Transverse colon (tissue), 4 donors: Measurements from ENCODE around the gene TMEM97. TPM values are rescaled to one million over a fixed set of nuclear protein-coding genes. Genes with fewer than 3 reads are reported as not detected.

Experiments used
- DNase-seq: peaks from one replicate; pipeline ENCODE4 v3.0.0-alpha.2; 2019
- H3K27ac ChIP-seq, 4 donors: fragments of 200-600 bp; sonication (generic); 2 replicates each; pipeline ENCODE4 v1.5.1; 2016 to 2018; ENCODE audit warnings: inconsistent platforms in 4 of 4
- H3K27me3 ChIP-seq: fragments of 200-600 bp; sonication (generic); 2 replicates; pipeline ENCODE4 v1.5.1; 2017; ENCODE audit warnings: inconsistent platforms
- H3K36me3 ChIP-seq, 4 donors: fragments of 200-600 bp; sonication (generic); 2 replicates each; pipeline ENCODE4 v1.5.1; 2017 to 2019; ENCODE audit warnings: inconsistent platforms in 4 of 4
- H3K4me1 ChIP-seq, 4 donors: fragments of 200-600 bp; sonication (generic); 2 replicates each; pipeline ENCODE4 v1.5.1; 2017 to 2020; ENCODE audit warnings: inconsistent platforms in 4 of 4
- H3K4me3 ChIP-seq, 4 donors: fragments of 200-600 bp; sonication (generic); 1 replicate in 1 of 4; 2 replicates in 3 of 4; pipeline versions ENCODE4 v1.5.1 to v1.6.1; 2017 to 2019; ENCODE audit warnings: inconsistent platforms in 4 of 4
- H3K9me3 ChIP-seq, 2 donors: fragments of 200-600 bp; sonication (generic); 2 replicates each; pipeline ENCODE4 v1.5.1; 2017 to 2019; ENCODE audit warnings: inconsistent platforms in 2 of 2
- EP300 ChIP-seq: sonication (generic); formaldehyde crosslinking; IDR thresholded peaks from one replicate; pipeline ENCODE4 v1.6.1; 2017; ENCODE audit warnings: antibody characterized with exemption, low read depth
- POLR2A ChIP-seq: fragments of 450-650 bp; IDR thresholded peaks from one replicate; pipeline ENCODE4 v1.6.1; 2016; ENCODE audit warnings: antibody characterized with exemption, mild to moderate bottlenecking, moderate library complexity
- POLR2AphosphoS5 ChIP-seq, 3 donors: sonication (generic); formaldehyde crosslinking; IDR thresholded peaks; one replicate each; pipeline ENCODE4 v1.6.1; 2016; ENCODE audit warnings: antibody characterized with exemption in 3 of 3
- WGBS, 2 donors: methylation state at CpG; one replicate each; pipeline ENCODE4 v1.1.5; 2018; ENCODE audit warnings: low coverage in 1 of 2; 5-methylcytosine and 5-hydroxymethylcytosine counted together
- in situ Hi-C, 4 donors: fragments of 200-750 bp; cut with MboI; loops; one replicate each; pipeline versions ENCODE4 v1.15.0 to v1.15.1; 2017; ENCODE audit warnings: low sequenced_read_pairs in 3 of 4, low pct_ligation_motif_present in 1 of 4, low pct_unique_long_range_greater_than_20kb in 1 of 4
- intact Hi-C: fragments of 100-400 bp; cut with DNase I; formaldehyde crosslinking; loops from one replicate; pipeline ENCODE4 v1.15.1; 2023; ENCODE audit warnings: low total_unique reads
- total RNA-seq, 4 donors: library from RNA; depleted of rRNA; stranded (reverse); fragments of >200 nt; gene quantifications; one replicate each; pipeline ENCODE4 v1.1.0, GENCODE V29; 2016
- TF ChIP-seq, protein P1 (sequence below), 5 experiments: fragments of 200-600 bp in 3 of 5; fragments of 450-650 bp in 2 of 5; sonication (generic) in 3 of 5; IDR thresholded peaks; 1 replicate in 2 of 5; 2 replicates in 3 of 5; pipeline ENCODE4 v1.5.1; 2016 to 2017; ENCODE audit warnings: antibody characterized with exemption in 5 of 5, inconsistent platforms in 3 of 5, mild to moderate bottlenecking in 2 of 5, moderate library complexity in 1 of 5

Gene TMEM97
- total RNA-seq, 4 donors from 2014 or later, result 4.5 to 57.7 (median 8.9) TPM; not detected in 1

DNA sequence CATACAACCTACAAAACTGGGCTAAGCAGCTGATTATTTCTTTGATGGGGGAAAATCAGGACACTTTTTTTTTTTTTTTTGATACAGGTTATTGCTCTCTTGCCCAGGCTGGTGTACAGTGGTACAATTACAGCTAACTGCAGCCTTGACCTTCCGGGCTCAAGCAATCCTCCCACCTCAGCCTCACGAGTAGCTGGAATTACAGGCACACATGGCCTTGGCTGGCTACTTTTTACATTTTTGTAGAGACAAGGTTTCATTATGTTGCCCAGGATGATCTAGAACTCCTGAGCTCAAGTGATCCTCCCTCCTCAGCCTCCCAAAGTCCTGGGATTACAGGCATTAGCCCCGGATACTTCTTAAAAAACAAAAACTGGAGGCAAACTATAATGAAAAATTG lies 20.6 kb upstream of the TMEM97 start:
- Histone ChIP-seq H3K27me3 (peaks cover 3% of the 10 kb centered on the region), H3K27ac (no peak overlapping the region), H3K36me3 (no peaks in the 10 kb centered on the region), H3K4me3 (no peak overlapping the region), H3K4me1 (no peaks in the 10 kb centered on the region), H3K9me3 (no peaks in the 10 kb centered on the region)
- intact Hi-C loops (no loop called here), in situ Hi-C loops (no loop called here)
- TF ChIP-seq POLR2A, result no peak
- no peak for TF ChIP-seq EP300
- TF ChIP-seq, protein P1, sequence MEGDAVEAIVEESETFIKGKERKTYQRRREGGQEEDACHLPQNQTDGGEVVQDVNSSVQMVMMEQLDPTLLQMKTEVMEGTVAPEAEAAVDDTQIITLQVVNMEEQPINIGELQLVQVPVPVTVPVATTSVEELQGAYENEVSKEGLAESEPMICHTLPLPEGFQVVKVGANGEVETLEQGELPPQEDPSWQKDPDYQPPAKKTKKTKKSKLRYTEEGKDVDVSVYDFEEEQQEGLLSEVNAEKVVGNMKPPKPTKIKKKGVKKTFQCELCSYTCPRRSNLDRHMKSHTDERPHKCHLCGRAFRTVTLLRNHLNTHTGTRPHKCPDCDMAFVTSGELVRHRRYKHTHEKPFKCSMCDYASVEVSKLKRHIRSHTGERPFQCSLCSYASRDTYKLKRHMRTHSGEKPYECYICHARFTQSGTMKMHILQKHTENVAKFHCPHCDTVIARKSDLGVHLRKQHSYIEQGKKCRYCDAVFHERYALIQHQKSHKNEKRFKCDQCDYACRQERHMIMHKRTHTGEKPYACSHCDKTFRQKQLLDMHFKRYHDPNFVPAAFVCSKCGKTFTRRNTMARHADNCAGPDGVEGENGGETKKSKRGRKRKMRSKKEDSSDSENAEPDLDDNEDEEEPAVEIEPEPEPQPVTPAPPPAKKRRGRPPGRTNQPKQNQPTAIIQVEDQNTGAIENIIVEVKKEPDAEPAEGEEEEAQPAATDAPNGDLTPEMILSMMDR (IDR thresholded peaks at IDR 0.05), result no peak
- TF ChIP-seq POLR2AphosphoS5 (IDR thresholded peaks at IDR 0.05), result no peak
- WGBS, 2 donors, result 81 to 82% methylated on average over 3 of the region's 3 CpGs
- no peak for DNase-seq

DNA sequence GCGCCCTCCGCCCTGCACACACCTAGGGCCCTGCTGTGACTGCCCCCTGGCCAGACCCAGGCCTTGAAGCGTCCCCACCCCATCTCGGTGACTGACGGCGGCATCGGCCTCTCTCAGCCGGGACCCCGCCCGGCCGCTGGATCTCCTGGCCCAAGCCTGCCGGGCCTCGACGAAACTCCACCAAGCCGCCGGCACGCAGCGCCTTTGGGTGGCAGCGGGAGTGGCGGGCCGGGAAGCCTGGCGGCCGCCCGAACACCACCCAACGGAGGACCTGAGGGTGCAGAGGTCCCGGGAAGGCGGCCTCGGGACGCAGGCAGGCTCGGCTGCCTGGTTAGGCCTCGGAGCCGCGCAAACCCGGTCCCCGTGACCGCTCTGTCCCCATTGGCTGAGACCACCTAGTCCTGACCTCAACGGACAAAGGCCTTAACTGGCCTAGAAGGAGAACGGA lies 12.0 kb upstream of the TMEM97 start:
- H3K9me3 ChIP-seq, result no peaks in the 10 kb centered on the region
- in situ Hi-C loops (no loop called here), intact Hi-C loops (no loop called here)
- peaks cover 33% of the 10 kb centered on the region for H3K27me3 ChIP-seq
- no peak overlapping the region for H3K27ac ChIP-seq
- H3K36me3 ChIP-seq, result no peaks in the 10 kb centered on the region
- DNase-seq, result no peak
- H3K4me1 ChIP-seq, result no peaks in the 10 kb centered on the region
- WGBS, 2 donors, result 68% methylated on average over 20 of the region's 38 CpGs; no CpG with 5 or more reads in 1 of the 2 donors
- TF ChIP-seq EP300, result no peak
- TF ChIP-seq POLR2AphosphoS5 (IDR thresholded peaks at IDR 0.05), result no peak
- TF ChIP-seq POLR2A, result no peak
- TF ChIP-seq, protein P1 (IDR thresholded peaks at IDR 0.05), result no peak
- H3K4me3 ChIP-seq, result no peak overlapping the region

DNA sequence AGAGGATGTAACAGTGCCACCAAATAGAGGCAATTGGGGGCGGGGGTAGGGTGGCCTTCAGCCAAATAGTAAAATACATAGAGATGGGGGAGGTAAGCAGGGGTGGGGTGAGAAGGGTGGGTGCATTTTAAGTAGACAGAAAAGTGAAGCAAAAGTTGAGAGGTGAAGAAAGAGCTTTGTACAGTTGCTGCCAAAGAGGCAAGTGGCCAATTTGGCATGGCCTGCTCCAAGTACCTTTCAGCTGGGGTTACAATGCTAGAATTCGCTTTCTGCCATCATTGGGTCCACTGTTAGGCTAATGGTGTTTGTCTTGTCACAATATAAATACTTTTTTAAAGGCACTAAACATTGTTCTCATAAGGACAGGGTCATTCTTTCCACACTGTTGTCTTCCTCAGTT lies 5.2 kb upstream of the TMEM97 start:
- no peaks in the 10 kb centered on the region for H3K36me3 ChIP-seq
- no peak overlapping the region for H3K27ac ChIP-seq
- intact Hi-C loops (no loop called here), in situ Hi-C loops (no loop called here)
- no peaks in the 10 kb centered on the region for H3K27me3 ChIP-seq
- 60 to 88% methylated on average over 2 of the region's 2 CpGs for WGBS, 2 donors
- DNase-seq, result no peak
- H3K9me3 ChIP-seq, result no peaks in the 10 kb centered on the region
- TF ChIP-seq EP300 (no peak), POLR2A (no peak), POLR2AphosphoS5 (IDR thresholded peaks at IDR 0.05) (no peak)
- TF ChIP-seq, protein P1 (IDR thresholded peaks at IDR 0.05), result no peak
- peaks cover 7 to 9% (median 8%) of the 10 kb centered on the region in 4 donors for H3K4me1 ChIP-seq
- H3K4me3 ChIP-seq, result no peak overlapping the region

DNA sequence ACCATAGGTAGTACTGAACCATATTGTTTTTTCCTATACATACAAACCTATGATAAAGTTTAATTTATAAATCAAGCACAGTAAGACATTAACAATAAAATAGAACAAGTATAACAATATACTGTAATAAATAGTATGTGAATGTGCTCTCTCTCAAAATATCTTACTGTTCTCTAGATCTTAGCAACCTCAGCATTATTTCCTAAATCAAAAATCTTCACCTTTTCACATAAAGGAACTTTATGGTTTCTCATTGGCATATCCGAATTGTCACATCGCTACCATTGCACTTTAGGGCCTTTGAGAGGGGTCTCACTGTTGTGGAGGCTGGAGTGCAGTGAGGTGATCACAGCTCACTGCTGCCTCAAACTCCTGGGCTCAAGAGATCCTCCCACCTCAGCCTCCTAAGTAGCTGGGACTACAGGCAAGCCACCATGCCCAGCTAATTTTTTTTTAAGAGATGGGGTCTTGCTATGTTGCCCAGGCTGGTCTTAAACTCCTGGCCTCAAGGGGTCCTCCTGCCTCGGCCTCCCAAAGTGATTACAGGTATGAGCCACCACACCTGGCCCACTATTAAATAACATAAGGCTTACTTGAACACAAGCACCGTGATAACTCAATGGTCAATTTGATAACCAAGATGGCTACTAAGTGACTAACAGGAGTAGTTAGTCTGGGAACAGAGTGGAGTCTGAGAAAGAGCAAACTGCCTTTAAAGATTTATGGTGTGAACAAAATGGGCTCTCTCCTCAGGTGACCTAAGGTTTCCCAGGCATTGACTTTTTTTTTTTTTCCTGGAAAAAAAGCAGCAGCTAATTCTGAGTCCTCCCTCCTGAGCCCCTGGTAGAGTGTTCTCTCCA lies 2.9 kb upstream of the TMEM97 start:
- in situ Hi-C loops (no loop called here), intact Hi-C loops (no loop called here)
- H3K36me3 ChIP-seq, result no peaks in the 10 kb centered on the region
- WGBS, 2 donors, result 94 to 100% methylated on average over 2 to 4 of the region's 4 CpGs
- H3K27ac ChIP-seq, result no peak overlapping the region
- no peak overlapping the region for H3K4me3 ChIP-seq
- no peaks in the 10 kb centered on the region for H3K27me3 ChIP-seq
- peaks cover 7 to 23% (median 19%) of the 10 kb centered on the region in 4 donors for H3K4me1 ChIP-seq
- H3K9me3 ChIP-seq, result no peaks in the 10 kb centered on the region
- no peak for DNase-seq
- TF ChIP-seq POLR2AphosphoS5 (IDR thresholded peaks at IDR 0.05), result no peak
- TF ChIP-seq, protein P1 (IDR thresholded peaks at IDR 0.05), result no peak
- no peak for TF ChIP-seq EP300
- TF ChIP-seq POLR2A, result no peak
